GM12864 (cell line): ENCODE results near the gene DOCK2.

Experiments used
- DNase-seq: peaks from one replicate; pipeline ENCODE4 v3.0.0-alpha.2; 2011; ENCODE audit warnings: low read depth
- H3K4me3 ChIP-seq: 2 replicates; pipeline ENCODE4 v1.5.1; 2011; ENCODE audit warnings: mild to moderate bottlenecking, low read depth, low read length, control low read depth
- TF ChIP-seq, protein P1 (sequence below): IDR thresholded peaks from 2 replicates; pipeline ENCODE4 v1.5.1; 2011; ENCODE audit warnings: low read depth, mild to moderate bottlenecking, moderate library complexity, low read length, control low read depth, inconsistent platforms; ENCODE audit errors: missing control alignments

DOCK2 gene

DNA sequence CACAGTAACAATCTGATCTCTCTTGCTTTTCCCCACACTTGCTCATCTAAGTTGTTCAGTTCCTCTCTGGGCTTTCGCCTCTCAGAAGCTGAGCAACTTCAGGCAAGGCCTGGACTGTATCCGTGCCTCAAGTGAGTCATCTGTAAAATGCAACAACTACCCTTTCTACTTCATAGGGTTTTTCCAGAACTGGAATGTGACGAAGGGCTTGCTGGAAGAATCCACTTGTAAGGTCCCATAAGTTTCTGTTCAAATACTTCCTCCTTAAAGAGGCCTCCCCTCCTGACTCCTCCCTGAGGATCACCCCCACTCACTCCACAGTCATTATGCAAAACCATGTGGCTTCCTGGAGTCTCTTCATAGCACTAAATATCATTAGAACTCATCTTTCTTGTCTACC lies 360.7 kb downstream of the DOCK2 start:
- no peak overlapping the region for H3K4me3 ChIP-seq
- TF ChIP-seq, protein P1, sequence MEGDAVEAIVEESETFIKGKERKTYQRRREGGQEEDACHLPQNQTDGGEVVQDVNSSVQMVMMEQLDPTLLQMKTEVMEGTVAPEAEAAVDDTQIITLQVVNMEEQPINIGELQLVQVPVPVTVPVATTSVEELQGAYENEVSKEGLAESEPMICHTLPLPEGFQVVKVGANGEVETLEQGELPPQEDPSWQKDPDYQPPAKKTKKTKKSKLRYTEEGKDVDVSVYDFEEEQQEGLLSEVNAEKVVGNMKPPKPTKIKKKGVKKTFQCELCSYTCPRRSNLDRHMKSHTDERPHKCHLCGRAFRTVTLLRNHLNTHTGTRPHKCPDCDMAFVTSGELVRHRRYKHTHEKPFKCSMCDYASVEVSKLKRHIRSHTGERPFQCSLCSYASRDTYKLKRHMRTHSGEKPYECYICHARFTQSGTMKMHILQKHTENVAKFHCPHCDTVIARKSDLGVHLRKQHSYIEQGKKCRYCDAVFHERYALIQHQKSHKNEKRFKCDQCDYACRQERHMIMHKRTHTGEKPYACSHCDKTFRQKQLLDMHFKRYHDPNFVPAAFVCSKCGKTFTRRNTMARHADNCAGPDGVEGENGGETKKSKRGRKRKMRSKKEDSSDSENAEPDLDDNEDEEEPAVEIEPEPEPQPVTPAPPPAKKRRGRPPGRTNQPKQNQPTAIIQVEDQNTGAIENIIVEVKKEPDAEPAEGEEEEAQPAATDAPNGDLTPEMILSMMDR, result no peak
- DNase-seq, result no peak

DNA sequence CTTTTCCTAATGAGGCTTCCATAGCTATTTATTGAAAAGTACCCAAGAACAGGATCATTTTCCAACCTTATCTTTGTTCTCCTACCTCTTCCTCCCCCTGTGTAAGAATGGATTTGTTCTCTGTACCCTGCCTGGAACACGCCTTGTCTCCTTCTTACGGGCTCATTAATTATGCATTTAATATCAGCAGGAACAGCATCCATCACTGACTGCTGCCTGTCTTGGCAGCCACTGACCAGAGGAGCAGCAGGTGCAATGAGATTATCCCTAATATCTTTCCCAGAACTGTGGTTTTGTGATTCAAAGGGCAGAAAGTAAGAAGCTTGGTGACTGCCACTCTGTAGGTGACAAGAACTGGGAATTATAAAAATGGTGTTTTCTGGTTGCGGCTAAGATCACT lies 362.5 kb downstream of the DOCK2 start:
- TF ChIP-seq, protein P1, result no peak
- H3K4me3 ChIP-seq, result no peak overlapping the region
- DNase-seq, result no peak

DNA sequence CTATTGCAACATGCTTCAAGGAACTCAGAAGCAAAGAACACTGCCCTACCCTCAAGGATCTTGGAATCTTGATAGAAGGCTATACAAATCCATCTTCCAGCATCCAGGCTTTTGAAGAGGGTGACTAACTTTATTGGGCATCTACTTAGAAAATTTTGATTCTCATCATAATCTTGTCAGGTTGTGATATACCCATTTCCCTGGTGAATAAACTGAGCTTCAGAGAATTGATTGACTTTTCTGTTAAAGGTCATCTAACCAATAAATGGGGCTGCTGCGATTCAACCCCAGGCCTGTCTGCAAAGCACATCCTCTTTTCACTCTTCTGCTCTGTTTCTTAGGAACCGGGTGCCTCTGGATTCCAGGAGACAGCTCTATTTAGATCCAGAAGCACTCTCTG lies 363.1 kb downstream of the DOCK2 start:
- TF ChIP-seq, protein P1, result no peak
- no peak for DNase-seq
- no peak overlapping the region for H3K4me3 ChIP-seq

DNA sequence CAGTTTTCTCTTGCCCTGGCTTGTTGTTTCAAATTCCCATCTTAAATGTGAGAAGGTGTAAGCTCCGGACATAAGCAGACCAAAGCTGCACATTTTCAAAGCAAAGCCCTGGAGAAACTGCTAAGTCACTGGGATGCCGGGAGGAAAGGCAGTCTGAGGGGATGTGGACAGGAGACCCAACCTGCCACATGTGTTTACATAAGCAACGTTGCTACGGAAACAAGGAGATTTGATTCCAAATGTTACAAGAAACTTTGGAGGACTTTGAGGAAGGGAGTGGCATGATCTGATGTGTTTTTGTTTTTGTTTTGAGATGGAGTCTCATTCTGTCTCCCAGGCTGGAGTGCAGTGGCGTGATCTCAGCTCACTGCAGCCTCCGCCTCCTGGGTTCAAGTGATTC lies 368.9 kb downstream of the DOCK2 start:
- TF ChIP-seq, protein P1, result no peak
- DNase-seq, result no peak
- no peak overlapping the region for H3K4me3 ChIP-seq

DNA sequence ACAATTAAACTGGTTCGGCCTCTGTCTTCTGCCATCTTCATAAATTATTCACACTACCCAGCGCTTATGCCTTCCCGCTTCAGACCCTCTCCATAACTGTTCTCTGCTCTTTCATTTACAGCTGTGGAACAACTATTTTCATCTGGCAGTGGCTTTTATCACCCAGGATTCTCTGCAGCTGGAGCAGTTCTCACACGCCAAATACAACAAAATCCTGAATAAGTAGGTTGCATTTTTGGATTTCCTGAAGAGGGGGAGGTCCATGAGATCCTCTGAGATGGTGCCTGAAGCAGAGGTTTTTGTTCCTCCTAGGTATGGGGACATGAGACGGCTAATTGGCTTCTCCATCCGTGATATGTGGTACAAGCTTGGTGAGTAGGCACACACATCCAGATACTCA lies 371.3 kb downstream of the DOCK2 start:
- TF ChIP-seq, protein P1, result no peak
- H3K4me3 ChIP-seq, result no peak overlapping the region
- DNase-seq, result no peak

DNA sequence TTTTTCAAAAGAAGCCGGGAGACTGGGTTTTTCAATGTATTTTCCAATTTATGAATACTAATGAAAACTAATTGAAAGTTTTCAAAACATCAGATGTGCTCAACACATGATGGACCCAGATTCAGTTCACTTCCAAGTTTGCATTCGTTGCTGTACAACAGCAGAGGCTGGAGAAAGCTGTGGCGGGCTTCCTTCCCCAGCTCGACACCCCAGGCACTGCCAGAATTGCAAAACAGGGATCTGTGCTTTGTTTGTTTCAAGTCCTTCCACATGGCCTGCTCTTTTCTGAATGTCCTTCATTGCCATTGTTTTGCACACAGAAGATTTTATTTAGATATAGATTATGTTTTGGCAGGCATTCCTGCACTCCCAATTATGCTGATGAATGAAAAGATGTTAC lies 373.5 kb downstream of the DOCK2 start:
- TF ChIP-seq, protein P1, result no peak
- no peak overlapping the region for H3K4me3 ChIP-seq
- DNase-seq, result no peak

DNA sequence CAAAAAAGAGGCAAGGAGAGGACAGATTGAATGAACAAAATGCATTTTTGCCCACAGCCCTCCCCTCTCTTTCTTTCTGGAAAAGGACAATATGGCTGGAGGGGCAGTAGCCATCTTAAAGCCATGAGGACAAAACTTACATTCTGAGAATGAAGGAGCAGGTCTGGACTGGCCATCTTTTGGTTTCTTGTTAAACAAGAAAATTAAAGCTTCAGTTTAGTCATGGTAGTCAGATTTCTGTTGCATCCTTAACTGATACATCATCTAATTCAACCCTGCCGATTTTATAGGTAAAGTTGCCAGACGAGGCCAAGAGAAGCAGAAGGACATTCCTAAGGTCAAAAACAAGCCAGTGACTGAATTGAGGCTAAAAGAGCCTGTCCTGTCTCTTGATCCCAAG lies 374.7 kb downstream of the DOCK2 start:
- H3K4me3 ChIP-seq, result no peak overlapping the region
- TF ChIP-seq, protein P1, result no peak
- DNase-seq, result no peak
